ENCODE measurements around the gene CAMK2D. TPM values are rescaled to one million over a fixed set of nuclear protein-coding genes. Genes with fewer than 3 reads are reported as not detected.

Gene CAMK2D
- total RNA-seq, 1 experiment from 2014 or later: 9.0 TPM

GRCh38 chr4:113534711-113535110 lies 226.8 kb downstream of the CAMK2D start:
- H3K9ac ChIP-seq (ENCODE audit: extremely low read depth, insufficient read length, low read length): no peak overlapping the region
- H3K9me3 ChIP-seq (ENCODE audit: control insufficient read depth, low read depth, low read length): no peaks in the 10 kb centered on the region
- H3K18ac ChIP-seq (ENCODE audit: insufficient read length, low read depth, low read length): no peak overlapping the region
- Mint-ChIP-seq H3K36me3 (ENCODE audit: insufficient read depth in 1 of 3, low read depth in 3 of 3) (no peaks in the 10 kb centered on the region), H3K27ac (no peak overlapping the region), H3K27me3 (ENCODE audit: low read depth) (no peaks in the 10 kb centered on the region), H3K9me3 (no peaks in the 10 kb centered on the region), H3K4me3 (no peak overlapping the region), H3K4me1 (peaks cover 6 to 13% of the 10 kb centered on the region in 2 experiments)
- H2BK5ac ChIP-seq (ENCODE audit: insufficient read length, low read length): no peak overlapping the region
- H4K20me1 ChIP-seq (ENCODE audit: control insufficient read depth, insufficient read depth, insufficient read length): no peaks in the 10 kb centered on the region
- no CpG with 5 or more reads among the region's 1 CpG for WGBS (ENCODE audit: extremely low coverage, insufficient read length, low lambda C conversion rate)
- H3K23me2 ChIP-seq (ENCODE audit: insufficient read length, low read depth, low read length, poor library complexity, severe bottlenecking): no peaks in the 10 kb centered on the region
- no peak overlapping the region for H2BK15ac ChIP-seq (ENCODE audit: low read depth, low read length)
- H3T11ph ChIP-seq (ENCODE audit: low read length): no peak overlapping the region
- DNase-seq: no peak
- no peaks in the 10 kb centered on the region for H3K79me1 ChIP-seq (ENCODE audit: insufficient read depth, low read depth, low read length, poor library complexity, severe bottlenecking)
- no peak overlapping the region for H3K4me2 ChIP-seq (ENCODE audit: insufficient read depth, insufficient read length, low read length)
- H2AFZ ChIP-seq (ENCODE audit: low read length): no peak overlapping the region
- H3K23ac ChIP-seq (ENCODE audit: insufficient read length, low read depth, low read length): no peak overlapping the region
- TF ChIP-seq, protein P1, sequence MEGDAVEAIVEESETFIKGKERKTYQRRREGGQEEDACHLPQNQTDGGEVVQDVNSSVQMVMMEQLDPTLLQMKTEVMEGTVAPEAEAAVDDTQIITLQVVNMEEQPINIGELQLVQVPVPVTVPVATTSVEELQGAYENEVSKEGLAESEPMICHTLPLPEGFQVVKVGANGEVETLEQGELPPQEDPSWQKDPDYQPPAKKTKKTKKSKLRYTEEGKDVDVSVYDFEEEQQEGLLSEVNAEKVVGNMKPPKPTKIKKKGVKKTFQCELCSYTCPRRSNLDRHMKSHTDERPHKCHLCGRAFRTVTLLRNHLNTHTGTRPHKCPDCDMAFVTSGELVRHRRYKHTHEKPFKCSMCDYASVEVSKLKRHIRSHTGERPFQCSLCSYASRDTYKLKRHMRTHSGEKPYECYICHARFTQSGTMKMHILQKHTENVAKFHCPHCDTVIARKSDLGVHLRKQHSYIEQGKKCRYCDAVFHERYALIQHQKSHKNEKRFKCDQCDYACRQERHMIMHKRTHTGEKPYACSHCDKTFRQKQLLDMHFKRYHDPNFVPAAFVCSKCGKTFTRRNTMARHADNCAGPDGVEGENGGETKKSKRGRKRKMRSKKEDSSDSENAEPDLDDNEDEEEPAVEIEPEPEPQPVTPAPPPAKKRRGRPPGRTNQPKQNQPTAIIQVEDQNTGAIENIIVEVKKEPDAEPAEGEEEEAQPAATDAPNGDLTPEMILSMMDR (conservative IDR thresholded peaks at IDR 0.05): no peak
- no peaks in the 10 kb centered on the region for H3K79me2 ChIP-seq (ENCODE audit: insufficient read depth, low read length)
- H3K4me1 ChIP-seq (ENCODE audit: insufficient read depth, low read length): no peaks in the 10 kb centered on the region; the same call in 1 of the 2 replicates
- no peak overlapping the region for H2BK20ac ChIP-seq (ENCODE audit: low read depth, low read length, poor library complexity, severe bottlenecking)
- H2BK120ac ChIP-seq (ENCODE audit: low read depth, low read length, poor library complexity, severe bottlenecking): no peak overlapping the region
- H4K8ac ChIP-seq (replicated peaks; ENCODE audit: insufficient read length, low read depth, low read length): no peak overlapping the region
- no peak overlapping the region for H3K27ac ChIP-seq (ENCODE audit: insufficient read length, low read depth, low read length)
- H4K91ac ChIP-seq (ENCODE audit: insufficient read length, low read depth, low read length): no peak overlapping the region
- no peak overlapping the region for H3K56ac ChIP-seq (ENCODE audit: insufficient read length, low read depth, low read length)
- H3K27me3 ChIP-seq (ENCODE audit: insufficient read depth, low read length): no peaks in the 10 kb centered on the region
- H4K5ac ChIP-seq (ENCODE audit: insufficient read length, low read depth, low read length): no peak overlapping the region
- H2BK12ac ChIP-seq (ENCODE audit: insufficient read length, low read depth, low read length): no peak overlapping the region
- H3K14ac ChIP-seq (ENCODE audit: insufficient read depth, low read length): no peak overlapping the region
- no peak overlapping the region for H3K4ac ChIP-seq (ENCODE audit: low read depth, low read length)
- no peak overlapping the region for H2AK5ac ChIP-seq (ENCODE audit: insufficient read length, low read length)
